ENCODE data around the gene SLC22A17.

- no peak for TF ChIP-seq CTCF (IDR thresholded peaks at IDR 0.05; ENCODE audit: poor library complexity, severe bottlenecking)
- TF ChIP-seq EZH2 (IDR thresholded peaks at IDR 0.05; ENCODE audit: borderline replicate concordance, insufficient read depth, low read length, poor library complexity, severe bottlenecking): no peak
Measured at GRCh38 chr14:23356662-23357061, 4.0 kb upstream of the SLC22A17 start.
